LHCN-M2 (cell line): ENCODE results near the gene DSP. TPM values are rescaled to one million over a fixed set of nuclear protein-coding genes. Genes with fewer than 3 reads are reported as not detected.

Experiments
- DNase-seq: peaks from one replicate; pipeline ENCODE4 v3.0.0-alpha.2; 2012; ENCODE audit warnings: low read depth
- polyA plus RNA-seq: library from polyadenylated mRNA; unstranded; fragments of >200 nt; gene quantifications from one replicate; pipeline ENCODE4 v1.2.1, GENCODE V29; 2012; ENCODE audit warnings: missing spikeins
- total RNA-seq: library from RNA; depleted of rRNA; stranded (reverse); fragments of >200 nt; gene quantifications from 2 replicates; pipeline ENCODE4 v1.2.3, GENCODE V29; 2014; rRNA removed

Gene DSP
- 4.5 and 5.5 TPM in 2 replicates for total RNA-seq
- 31.8 TPM for polyA plus RNA-seq

GRCh38 chr6:7541175-7542064, at the start of gene DSP:
Gene DSP, plus strand, starts transcription at chr6:7541671. Its CDS starts 245 bp downstream, at chr6:7541916.
- DNase-seq, result peak; percentile 4

- no peak for DNase-seq
Observed at GRCh38 chr6:7493866-7494265, 47.6 kb upstream of the DSP start.

- no peak for DNase-seq
Observed at GRCh38 chr6:7494638-7495037, 46.8 kb upstream of the DSP start.

- DNase-seq, result no peak
Observed at GRCh38 chr6:7496266-7496875, 45.1 kb upstream of the DSP start.

GRCh38 chr6:7500752-7501282, 40.7 kb upstream of the DSP start:
- DNase-seq, result no peak

- no peak for DNase-seq
Observed at GRCh38 chr6:7502743-7503142, 38.7 kb upstream of the DSP start.

- no peak for DNase-seq
Observed at GRCh38 chr6:7504041-7504440, 37.4 kb upstream of the DSP start.

- DNase-seq, result peak; percentile 60
Observed at GRCh38 chr6:7505189-7505699, 36.2 kb upstream of the DSP start.

- DNase-seq, result no peak
Observed at GRCh38 chr6:7507600-7507999, 33.9 kb upstream of the DSP start.

GRCh38 chr6:7512320-7512719, 29.2 kb upstream of the DSP start:
- DNase-seq, result no peak

- no peak for DNase-seq
Observed at GRCh38 chr6:7513529-7513928, 27.9 kb upstream of the DSP start.

- DNase-seq, result no peak
Observed at GRCh38 chr6:7515363-7515762, 26.1 kb upstream of the DSP start.

- no peak for DNase-seq
Observed at GRCh38 chr6:7518877-7519276, 22.6 kb upstream of the DSP start.

GRCh38 chr6:7522873-7523272, 18.6 kb upstream of the DSP start:
- DNase-seq, result no peak

GRCh38 chr6:7523922-7524321, 17.5 kb upstream of the DSP start:
- peak; percentile 5 for DNase-seq

- DNase-seq, result no peak
Observed at GRCh38 chr6:7526755-7527154, 14.7 kb upstream of the DSP start.

GRCh38 chr6:7528565-7528964, 12.9 kb upstream of the DSP start:
- peak; percentile 56 for DNase-seq

- no peak for DNase-seq
Observed at GRCh38 chr6:7529141-7529540, 12.3 kb upstream of the DSP start.

- DNase-seq, result no peak
Observed at GRCh38 chr6:7532232-7532631, 9.2 kb upstream of the DSP start.

GRCh38 chr6:7532821-7533220, 8.7 kb upstream of the DSP start:
- no peak for DNase-seq

GRCh38 chr6:7534192-7534591, 7.3 kb upstream of the DSP start:
- DNase-seq, result no peak

- DNase-seq, result peak; percentile 55
Observed at GRCh38 chr6:7535498-7535897, 6.0 kb upstream of the DSP start.
